ENCODE measurements around the gene IPPK. TPM values are rescaled to one million over a fixed set of nuclear protein-coding genes. Genes with fewer than 3 reads are reported as not detected.
A peak's percentile ranks its signal among the peaks of the same experiment; 100 is the strongest.

IPPK gene
- total and polyA plus RNA-seq, 2 donors (not counting 1 experiment from before 2014, with no cell fraction given), result 6.8 to 8.7 TPM

DNA sequence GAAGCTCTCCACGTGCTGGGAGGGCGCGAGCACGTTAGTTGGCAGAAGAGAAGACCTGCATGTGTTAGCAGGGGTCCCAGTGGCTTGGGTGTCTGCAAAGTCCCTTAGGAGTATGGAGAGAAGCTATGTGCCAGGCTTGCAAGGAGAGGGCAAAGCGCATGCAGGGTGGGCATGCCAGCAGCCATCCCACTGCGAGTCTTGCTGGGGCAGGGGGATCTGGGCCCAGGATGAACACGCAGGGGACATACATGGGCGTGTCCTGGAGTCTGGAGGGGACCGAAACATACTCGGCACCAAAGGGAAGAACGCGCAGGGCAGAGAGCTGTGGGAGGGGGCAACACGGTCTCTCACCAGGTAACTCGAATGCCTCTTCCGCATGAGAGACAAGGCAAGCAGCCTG is 43.6 kb upstream of the IPPK start:
- ATAC-seq (ENCODE audit: low read depth), result no peak
- no peak overlapping the region for H3K27ac Mint-ChIP-seq
- no peaks in the 10 kb centered on the region for H3K9me3 Mint-ChIP-seq (ENCODE audit: insufficient read depth)
- Histone ChIP-seq H3K9ac (ENCODE audit: low read length) (no peak overlapping the region), H3K4me1 (ENCODE audit: control insufficient read depth in 2 of 2, insufficient read depth in 2 of 2, low read length in 2 of 2) (peaks cover 20 to 45% of the 10 kb centered on the region in 2 donors), H3K27me3 (replicated peaks in 1 of 4; ENCODE audit: control extremely low read depth in 1 of 4, control insufficient read depth in 3 of 4, insufficient read depth in 4 of 4, low read length in 3 of 4) (no peaks in the 10 kb centered on the region), H2AFZ (ENCODE audit: insufficient read depth, low read depth, low read length, poor library complexity, severe bottlenecking) (no peak overlapping the region), H3K4me2 (replicated peaks; ENCODE audit: low read depth, low read length, poor library complexity, severe bottlenecking) (no peak overlapping the region), H4K20me1 (ENCODE audit: control insufficient read depth, insufficient read depth, low read length, poor library complexity, severe bottlenecking) (peaks cover 45% of the 10 kb centered on the region), H3K79me2 (ENCODE audit: control insufficient read depth, insufficient read depth, low read length) (peaks cover 47% of the 10 kb centered on the region), H3K36me3 (replicated peaks in 1 of 2; ENCODE audit: control extremely low read depth in 1 of 2, control insufficient read depth in 1 of 2, extremely low read depth in 1 of 2, insufficient read depth in 2 of 2, low read length in 1 of 2) (peaks cover 0 to 83% of the 10 kb centered on the region in 2 experiments), H3K9me3 (ENCODE audit: control extremely low read depth in 1 of 3, control insufficient read depth in 2 of 3, insufficient read depth in 1 of 3, low read length in 2 of 3) (no peaks in the 10 kb centered on the region), H3K4me3 (ENCODE audit: control extremely low read depth in 1 of 5, extremely low read depth in 1 of 5, insufficient read depth in 1 of 5, low read depth in 2 of 5, low read length in 4 of 5) (no peak overlapping the region), H3K27ac (ENCODE audit: low read length in 2 of 2) (no peak overlapping the region)
- H3K4me1 Mint-ChIP-seq, result peaks cover 37% of the 10 kb centered on the region
- 92% methylated on average over 15 of the region's 15 CpGs for WGBS (ENCODE audit: insufficient coverage)
- no peak overlapping the region for H3K4me3 Mint-ChIP-seq
- POLR2A ChIA-PET, result no interaction called here
- DNase-seq, result no peak
- intact Hi-C loops (cut with micrococcal nuclease), result no loop called here
- CTCF ChIA-PET, result interaction anchor here (6.7 to 10.2 kb wide), 3 partner anchors 15 to 77 kb away, joined by 35 to 203 read pairs (median 109); partner anchors contain the start of gene BICD2
- no peak for TF ChIP-seq EZH2 (IDR thresholded peaks at IDR 0.05; ENCODE audit: borderline replicate concordance, insufficient read depth, low read depth, low read length, poor library complexity, severe bottlenecking)
- no peaks in the 10 kb centered on the region for H3K27me3 Mint-ChIP-seq

DNA sequence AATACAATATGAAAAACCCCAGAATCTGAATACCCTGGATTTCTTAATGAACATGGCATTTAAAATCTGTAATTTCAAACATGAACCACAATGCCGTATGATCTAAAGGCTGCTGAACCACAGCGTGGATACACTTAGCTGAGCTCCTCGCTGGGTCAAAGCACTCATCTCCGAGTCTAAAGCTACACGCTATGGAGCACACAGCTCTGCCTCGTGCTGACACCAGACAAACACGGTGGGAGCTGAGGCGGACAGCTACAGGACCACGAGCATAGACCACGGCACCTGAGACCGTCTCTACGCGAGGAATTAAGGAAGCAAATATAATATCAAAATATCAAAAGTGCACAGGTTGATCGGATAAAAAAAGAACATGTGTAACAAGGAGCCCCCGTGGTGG is 42.8 kb upstream of the IPPK start:
- TF ChIP-seq, protein P1, sequence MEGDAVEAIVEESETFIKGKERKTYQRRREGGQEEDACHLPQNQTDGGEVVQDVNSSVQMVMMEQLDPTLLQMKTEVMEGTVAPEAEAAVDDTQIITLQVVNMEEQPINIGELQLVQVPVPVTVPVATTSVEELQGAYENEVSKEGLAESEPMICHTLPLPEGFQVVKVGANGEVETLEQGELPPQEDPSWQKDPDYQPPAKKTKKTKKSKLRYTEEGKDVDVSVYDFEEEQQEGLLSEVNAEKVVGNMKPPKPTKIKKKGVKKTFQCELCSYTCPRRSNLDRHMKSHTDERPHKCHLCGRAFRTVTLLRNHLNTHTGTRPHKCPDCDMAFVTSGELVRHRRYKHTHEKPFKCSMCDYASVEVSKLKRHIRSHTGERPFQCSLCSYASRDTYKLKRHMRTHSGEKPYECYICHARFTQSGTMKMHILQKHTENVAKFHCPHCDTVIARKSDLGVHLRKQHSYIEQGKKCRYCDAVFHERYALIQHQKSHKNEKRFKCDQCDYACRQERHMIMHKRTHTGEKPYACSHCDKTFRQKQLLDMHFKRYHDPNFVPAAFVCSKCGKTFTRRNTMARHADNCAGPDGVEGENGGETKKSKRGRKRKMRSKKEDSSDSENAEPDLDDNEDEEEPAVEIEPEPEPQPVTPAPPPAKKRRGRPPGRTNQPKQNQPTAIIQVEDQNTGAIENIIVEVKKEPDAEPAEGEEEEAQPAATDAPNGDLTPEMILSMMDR (IDR thresholded peaks at IDR 0.05), result no peak
- TF ChIP-seq EZH2 (IDR thresholded peaks at IDR 0.05; ENCODE audit: borderline replicate concordance, insufficient read depth, low read depth, low read length, poor library complexity, severe bottlenecking), result no peak
- Mint-ChIP-seq H3K4me1 (peaks cover 36% of the 10 kb centered on the region), H3K27me3 (no peaks in the 10 kb centered on the region), H3K9me3 (ENCODE audit: insufficient read depth) (no peaks in the 10 kb centered on the region), H3K27ac (peak overlapping the region; percentile 63), H3K4me3 (no peak overlapping the region)
- Histone ChIP-seq H2AFZ (ENCODE audit: insufficient read depth, low read depth, low read length, poor library complexity, severe bottlenecking) (no peak overlapping the region), H3K9me3 (ENCODE audit: control extremely low read depth in 1 of 3, control insufficient read depth in 2 of 3, insufficient read depth in 1 of 3, low read length in 2 of 3) (no peaks in the 10 kb centered on the region), H3K27me3 (replicated peaks in 1 of 4; ENCODE audit: control extremely low read depth in 1 of 4, control insufficient read depth in 3 of 4, insufficient read depth in 4 of 4, low read length in 3 of 4) (no peaks in the 10 kb centered on the region), H3K79me2 (ENCODE audit: control insufficient read depth, insufficient read depth, low read length) (peaks cover 40% of the 10 kb centered on the region), H3K4me1 (ENCODE audit: control insufficient read depth in 2 of 2, insufficient read depth in 2 of 2, low read length in 2 of 2) (peaks cover 20 to 40% of the 10 kb centered on the region in 2 donors), H3K9ac (ENCODE audit: low read length) (no peak overlapping the region), H3K4me3 (ENCODE audit: control extremely low read depth in 1 of 5, extremely low read depth in 1 of 5, insufficient read depth in 1 of 5, low read depth in 2 of 5, low read length in 4 of 5) (no peak overlapping the region), H4K20me1 (ENCODE audit: control insufficient read depth, insufficient read depth, low read length, poor library complexity, severe bottlenecking) (peaks cover 39% of the 10 kb centered on the region), H3K27ac (ENCODE audit: low read length in 2 of 2) (peak overlapping the region in 1 of 2 donors; percentile 64), H3K36me3 (replicated peaks in 1 of 2; ENCODE audit: control extremely low read depth in 1 of 2, control insufficient read depth in 1 of 2, extremely low read depth in 1 of 2, insufficient read depth in 2 of 2, low read length in 1 of 2) (peaks cover 0 to 76% of the 10 kb centered on the region in 2 experiments), H3K4me2 (replicated peaks; ENCODE audit: low read depth, low read length, poor library complexity, severe bottlenecking) (no peak overlapping the region)
- POLR2A ChIA-PET, result no interaction called here
- DNase-seq, result no peak
- no peak for ATAC-seq (ENCODE audit: low read depth)
- intact Hi-C loops (cut with micrococcal nuclease), result no loop called here
- 90% methylated on average over 13 of the region's 15 CpGs for WGBS (ENCODE audit: insufficient coverage)
- CTCF ChIA-PET, result interaction anchor here (6.7 to 10.2 kb wide), 3 partner anchors 16 to 77 kb away, joined by 35 to 203 read pairs (median 109); partner anchors contain the start of gene BICD2
